GM23338 (cell line): ENCODE results near the gene CFAP141.

Experiments
- CTCF ChIP-seq, 2 experiments: fragments of 200-600 bp in 1 of 2; sonication (generic) in 1 of 2; conservative IDR thresholded peaks; 2 replicates each; pipeline versions ENCODE4 v1.5.1 to v1.6.1; 2016 to 2017; ENCODE audit warnings: antibody characterized with exemption in 2 of 2, low read depth in 2 of 2, mild to moderate bottlenecking in 2 of 2, moderate library complexity in 1 of 2
- NANOG ChIP-seq: IDR thresholded peaks from 2 replicates; pipeline ENCODE4 v1.6.1; 2016; ENCODE audit warnings: antibody characterized with exemption, borderline replicate concordance

DNA sequence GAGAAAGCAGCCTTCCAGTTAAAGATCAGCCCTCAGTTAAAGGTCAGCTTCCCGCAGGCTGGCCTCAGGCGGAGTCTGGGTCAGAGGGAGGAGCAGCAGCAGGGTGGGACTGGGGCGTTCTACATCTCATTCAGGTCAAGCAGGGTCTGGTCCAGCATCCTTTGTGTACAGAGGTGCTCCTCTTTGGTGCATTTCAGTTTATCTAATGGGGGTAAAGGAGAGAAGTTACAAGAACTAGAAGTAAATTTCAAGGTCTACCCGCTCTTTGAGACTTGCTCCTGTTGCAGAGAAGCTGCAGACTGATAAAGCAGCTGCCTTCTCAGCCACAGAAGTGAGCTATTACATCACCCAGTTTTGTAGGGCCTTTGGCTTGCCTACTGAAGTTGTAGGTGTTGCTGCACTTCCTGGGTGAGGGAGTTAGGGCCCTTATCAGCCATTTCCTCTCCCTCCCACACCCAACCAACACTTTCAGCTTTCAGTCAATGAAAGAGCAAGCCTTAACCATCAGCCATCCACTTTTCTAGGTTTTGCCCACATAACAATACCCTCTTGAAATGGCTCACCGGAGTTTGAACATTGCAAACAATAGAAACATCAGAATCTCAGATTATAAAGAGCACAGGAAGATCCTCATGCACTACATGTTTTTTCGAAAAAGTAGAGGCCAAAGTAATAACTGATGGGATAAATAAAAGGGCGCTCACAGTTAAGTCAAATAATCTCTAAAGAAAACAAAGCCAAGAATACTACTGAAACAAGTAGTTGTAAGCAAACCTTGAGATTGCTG, 48.4 kb downstream of the CFAP141 start:
- TF ChIP-seq NANOG (no peak), CTCF (conservative IDR thresholded peaks at IDR 0.05; ENCODE audit: low read depth in 2 of 2) (no peak)
